Stimulated activated CD8-positive, alpha-beta memory T cell treated with anti-CD3 and anti-CD28 coated beads, Interleukin-12 subunit alpha, Interleukin-12 subunit beta, amount 100 ng/mL, for 24 hours (primary cell): Measurements from ENCODE around the gene RAPGEF1.
"Not testable (repeated sequence)": the region's sequence is repeated elsewhere in the genome, so short reads cannot be mapped to it uniquely, and the experiment has no call there.

ENCODE experiments used
- DNase-seq: peaks from one replicate; pipeline ENCODE4 v3.0.0-alpha.2; 2020; ENCODE audit errors: extremely low read depth

The RAPGEF1 gene

DNA sequence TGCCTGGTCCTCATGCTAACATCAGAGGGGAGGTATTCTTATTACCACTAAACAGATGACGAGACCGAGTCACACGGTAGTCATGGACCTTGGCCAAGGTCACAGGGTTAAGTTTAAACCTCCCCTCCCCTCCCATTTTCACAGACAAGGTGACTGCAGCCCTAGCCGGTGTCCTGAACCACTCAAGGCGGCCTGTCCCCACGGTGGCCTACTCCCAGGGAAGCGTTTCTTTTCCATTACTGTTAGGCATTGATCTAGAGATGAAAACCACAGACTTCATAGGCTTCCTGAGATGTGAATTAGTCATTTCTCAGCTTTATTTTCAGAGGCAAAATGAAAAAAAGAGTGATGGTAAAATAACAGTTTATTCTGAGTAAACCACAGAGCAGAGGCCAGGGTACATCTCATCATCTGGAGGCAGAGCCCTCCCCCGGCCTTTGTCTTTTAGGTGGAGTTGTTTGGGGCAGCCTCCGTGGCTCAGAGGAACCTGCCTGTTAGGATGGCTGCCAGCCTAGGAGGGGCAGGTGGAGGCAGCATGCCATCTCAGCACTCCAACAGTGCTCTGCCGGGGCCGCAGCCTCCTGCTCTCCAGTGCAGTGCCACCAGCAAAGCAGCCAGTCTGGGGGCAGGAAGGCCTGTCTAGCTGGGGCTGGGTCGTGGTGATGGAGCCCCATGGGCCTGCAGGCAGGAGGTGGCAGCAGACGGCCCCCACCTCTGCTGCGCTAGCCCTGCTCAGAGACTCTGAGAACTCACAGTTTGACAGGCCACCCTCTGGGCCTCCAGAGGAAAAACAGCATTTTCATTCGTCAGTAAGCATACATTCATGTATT, 71.2 kb downstream of the RAPGEF1 start:
- DNase-seq, result peak; percentile 48

DNA sequence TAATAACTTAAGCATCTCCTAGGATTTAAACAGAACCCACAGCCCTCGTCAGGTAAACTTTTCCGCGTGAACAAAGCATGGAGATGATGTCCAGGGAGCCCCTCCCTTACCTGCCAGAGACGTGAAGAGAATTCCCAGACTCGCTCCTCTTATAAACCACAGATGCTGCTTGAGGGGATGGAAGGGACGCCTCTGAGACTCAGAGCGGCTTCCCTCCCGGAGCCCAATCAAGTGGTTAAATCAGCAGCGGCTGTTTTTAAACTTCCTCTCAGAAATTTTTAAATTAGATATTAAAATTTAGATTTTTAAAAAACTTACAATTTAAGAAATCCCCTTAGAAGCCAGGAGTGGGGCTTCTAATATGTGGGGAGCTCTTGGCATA, 71.8 kb downstream of the RAPGEF1 start:
- DNase-seq, result no peak

DNA sequence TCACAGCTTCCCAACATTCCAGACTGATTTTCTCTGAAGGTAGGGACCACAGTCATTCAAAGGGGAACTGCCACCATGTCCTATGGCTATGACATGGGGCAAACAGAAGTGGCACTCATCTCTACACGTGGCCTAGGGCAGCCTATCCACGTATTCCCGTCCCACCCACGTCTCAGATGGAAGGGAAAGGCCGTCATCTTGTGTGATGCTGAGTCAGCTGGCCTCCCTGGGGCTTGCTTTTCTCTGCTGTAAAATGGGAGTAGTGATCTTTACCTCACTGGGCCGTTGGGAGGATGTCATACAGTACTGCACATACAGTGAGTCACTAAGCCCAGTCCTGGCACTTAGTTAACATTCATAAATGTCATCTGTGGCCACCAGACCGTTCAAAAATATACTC, 72.3 kb downstream of the RAPGEF1 start:
- DNase-seq, result no peak

DNA sequence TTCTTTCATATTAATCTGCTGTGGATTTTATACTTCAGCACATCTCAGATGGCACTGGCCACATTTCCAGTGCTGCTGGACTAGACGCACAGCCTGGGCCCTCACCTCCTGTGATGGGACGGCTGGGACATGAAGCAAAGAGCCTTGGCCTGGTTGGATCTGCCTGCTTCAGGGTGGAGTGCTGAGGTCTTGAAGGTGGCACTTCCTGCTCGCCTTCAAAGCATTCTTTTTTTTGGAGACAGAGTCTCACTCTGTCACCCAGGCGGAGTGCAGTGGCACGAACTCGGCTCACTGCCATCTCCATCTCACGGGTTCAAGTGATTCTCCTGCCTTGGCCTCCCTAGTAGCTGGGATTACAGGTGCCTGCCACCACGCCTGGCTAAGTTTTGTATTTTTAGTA, 73.1 kb downstream of the RAPGEF1 start:
- no peak for DNase-seq

DNA sequence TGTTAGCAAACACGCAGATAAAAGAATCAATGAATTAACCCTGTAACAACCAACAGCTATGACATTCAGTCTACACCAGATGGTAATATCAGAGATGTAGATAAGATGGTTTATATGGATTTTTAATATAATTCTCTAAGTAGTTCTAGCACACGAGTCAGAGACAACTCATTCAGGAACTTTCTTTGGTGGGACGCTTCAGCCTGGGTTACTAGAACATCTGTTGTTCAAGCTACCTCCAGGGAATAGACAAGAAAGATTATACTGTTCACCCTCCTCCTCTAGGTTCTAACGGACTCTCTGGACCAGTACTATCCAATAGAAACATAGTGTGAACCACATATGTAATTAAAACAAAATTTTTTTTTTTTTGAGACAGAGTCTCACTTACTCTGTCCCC, 73.8 kb downstream of the RAPGEF1 start:
- no peak for DNase-seq

DNA sequence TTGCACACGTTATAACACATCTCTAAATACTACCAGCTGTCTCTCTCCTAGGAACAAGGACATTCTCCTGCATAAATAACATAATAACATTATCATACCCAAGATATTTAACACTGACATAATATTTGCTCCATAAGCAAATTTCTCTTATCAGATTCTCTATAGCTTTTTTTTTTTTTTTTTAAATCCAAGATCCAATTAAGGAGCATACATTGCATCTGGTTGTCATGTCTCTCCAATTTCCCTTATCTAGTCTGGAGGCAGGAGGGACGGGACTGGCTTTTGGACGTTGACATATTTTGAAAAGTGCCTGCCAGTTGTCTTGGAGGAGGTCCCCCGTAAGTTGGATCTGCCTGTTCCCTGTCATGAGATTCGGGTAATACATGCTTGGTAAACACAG, 76.6 kb downstream of the RAPGEF1 start:
- DNase-seq, result no peak

DNA sequence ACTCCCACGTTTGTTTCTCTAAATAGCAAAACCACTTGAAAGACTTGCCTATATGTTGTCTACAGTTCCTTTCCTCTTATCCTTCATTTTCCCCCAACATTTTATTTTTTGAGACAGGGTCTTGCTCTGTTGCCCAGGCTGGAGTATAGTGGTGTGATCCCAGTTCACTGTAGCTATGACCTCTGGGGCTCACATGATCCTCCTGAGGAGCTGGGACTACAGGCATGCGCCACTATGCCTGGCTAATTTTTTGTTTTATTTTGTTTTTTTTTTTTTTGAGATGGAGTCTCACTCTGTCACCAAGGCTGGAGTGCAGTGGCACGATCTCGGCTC, 77.6 kb downstream of the RAPGEF1 start:
- not testable (repeated sequence) for DNase-seq

DNA sequence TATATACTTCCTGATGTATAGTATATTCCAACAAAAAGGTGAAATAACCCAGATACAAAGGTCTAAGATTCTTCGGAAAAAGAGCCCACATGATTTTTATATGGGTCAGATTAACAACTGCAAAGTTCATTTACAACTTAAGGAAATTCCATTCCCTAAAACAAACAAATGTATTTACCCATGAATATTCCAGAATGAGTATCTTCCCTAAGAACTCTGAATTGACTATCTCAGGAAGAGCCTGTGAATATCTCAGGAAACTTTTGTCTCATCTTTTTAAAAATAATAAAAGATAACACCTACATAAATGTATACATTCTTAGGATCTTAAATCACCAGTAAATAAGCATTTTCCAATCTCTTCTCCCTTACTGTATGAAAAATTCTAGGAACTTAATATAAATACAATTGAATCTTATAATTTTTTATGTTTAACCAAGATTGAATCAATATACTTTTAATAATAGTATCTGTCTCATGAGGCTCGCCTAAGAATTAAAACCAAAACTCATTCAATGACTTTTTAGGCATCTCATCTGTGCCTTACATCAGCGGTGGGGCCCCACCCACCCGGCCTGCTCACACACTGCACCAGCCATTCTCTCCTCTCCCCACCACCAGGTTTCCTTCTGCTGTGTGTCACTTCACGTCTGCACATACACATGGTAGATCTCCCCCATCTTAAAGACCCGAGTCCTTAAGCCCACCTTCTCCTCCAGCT, 78.1 kb downstream of the RAPGEF1 start:
- DNase-seq, result no peak

DNA sequence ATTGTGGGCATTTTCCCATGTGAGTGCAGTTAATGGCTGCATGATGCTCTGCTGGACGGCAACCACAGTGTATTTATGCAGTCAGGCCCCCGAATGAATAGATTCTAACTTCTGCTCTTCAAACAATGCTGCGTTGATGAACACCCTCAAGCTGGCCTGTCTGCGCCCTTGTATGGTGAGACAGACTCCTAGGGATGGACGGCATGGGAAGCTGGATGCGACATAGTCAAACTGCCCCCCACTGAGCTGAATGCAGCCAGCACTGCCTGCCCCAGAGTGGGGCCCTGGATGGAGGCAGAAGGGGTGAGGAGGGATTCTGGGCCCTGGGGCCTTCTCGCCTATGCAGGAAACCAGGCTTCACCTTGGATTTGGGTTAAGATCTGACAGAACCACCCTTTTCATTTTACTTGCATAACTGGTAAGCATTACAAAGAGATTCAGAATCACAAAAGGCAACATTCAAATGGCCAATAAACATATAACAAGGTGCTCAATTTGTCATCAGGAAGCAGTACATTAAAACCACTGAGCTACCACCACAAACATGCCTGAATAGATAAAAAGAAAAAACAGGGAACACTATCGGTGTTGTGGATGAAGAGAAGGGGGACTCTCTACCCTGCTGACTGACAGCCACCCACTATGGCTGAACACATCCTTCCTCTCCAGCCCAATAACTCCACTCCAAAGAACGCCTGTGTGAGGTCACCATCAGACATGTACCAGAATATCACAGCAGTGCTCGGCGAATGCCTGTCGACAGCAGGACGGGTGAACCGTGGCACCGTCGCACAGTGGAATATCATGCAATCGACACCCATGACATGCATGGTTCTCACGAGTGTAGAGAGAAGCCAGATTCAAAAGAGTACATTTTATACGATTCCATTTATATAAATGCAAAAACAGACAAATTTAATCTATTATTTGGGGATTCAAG, 79.1 kb downstream of the RAPGEF1 start:
- DNase-seq, result no peak

DNA sequence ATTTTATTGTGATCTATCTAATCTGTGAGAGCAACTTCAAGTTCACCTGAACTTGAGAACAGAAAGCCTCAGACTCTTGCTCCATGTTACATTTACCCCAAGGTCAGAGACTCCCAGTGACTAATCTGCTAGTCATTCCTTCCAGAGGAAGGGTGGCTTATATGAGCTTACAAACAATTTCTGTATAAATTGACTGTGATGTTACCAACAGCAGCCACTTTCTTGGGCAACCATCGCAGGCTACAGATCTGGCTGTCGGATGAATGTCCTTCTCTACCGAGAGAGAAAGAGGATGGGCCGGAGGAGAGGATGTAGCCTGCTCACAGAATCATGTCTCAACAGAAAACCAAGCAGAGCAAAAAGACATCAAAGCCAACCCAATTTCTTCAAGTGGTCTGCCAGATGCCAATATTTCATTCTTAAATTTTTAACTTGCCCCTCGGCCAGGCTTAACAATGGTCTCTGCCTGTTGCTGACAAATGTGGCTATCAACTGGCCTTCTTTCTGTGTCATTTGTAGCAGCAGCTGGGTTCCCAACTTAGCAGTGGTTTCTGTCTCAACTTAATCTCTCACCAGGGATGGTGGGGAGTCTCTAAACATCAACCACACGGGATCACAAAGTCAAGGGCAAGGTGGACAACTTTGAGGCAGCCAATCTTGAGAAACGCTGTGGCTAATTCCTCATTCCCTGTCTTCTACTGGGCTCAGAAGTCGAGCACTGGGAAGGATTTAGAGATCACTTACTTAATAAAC, 81.3 kb downstream of the RAPGEF1 start:
- DNase-seq, result no peak

DNA sequence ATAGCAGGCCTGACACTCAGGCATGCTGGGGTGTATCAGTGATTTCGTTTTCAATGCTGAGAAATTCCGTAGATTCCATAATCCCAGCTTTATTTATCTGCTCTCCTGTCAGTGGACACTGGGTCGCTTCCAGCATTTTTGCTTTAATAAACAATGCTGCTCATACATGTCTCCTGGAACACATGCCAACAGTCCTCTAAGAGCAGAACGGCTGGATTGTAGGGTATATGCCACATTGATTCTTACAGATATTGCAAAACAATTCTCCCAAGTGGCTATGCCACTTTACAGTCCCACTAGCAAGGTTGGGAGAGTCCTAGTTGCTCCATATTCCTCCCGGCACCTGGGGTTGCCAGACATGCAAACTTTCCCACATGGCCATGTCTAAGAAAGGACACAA, 81.9 kb downstream of the RAPGEF1 start:
- DNase-seq, result no peak

DNA sequence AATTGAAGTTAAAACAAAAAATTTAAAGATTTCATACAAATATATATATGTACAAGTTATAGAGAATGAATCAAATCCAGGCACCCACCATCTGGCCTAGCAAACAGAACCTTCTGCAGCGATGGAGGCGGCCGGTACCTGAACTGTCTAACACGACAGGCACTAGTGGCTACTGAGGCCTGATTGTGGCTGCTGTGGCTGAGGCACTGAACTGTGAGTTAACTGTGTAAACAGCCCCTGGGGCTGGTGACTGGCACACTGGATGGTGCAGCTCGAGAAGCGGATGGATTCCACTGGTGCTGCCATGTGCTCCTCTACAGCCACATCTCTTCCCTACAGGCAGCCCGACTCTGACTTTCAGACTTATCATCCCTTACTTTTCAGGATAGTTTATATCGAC, 82.4 kb downstream of the RAPGEF1 start:
- DNase-seq, result no peak

DNA sequence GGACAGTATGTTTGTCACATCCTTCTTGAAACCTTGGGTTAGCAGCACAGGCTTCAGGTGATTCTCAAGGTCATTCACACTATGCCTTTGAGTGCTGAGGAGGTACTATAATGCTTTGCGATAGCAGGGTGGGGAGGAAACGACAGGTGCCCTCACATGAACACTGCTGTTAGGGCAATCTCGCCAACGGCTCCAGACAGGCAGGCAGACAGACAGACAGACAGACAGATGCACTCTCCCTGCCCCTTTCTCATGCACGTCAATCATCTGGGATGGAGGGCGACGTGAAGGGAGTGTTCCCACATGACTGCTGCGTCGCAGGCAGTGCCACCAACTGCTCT, 82.9 kb downstream of the RAPGEF1 start:
- DNase-seq, result no peak

DNA sequence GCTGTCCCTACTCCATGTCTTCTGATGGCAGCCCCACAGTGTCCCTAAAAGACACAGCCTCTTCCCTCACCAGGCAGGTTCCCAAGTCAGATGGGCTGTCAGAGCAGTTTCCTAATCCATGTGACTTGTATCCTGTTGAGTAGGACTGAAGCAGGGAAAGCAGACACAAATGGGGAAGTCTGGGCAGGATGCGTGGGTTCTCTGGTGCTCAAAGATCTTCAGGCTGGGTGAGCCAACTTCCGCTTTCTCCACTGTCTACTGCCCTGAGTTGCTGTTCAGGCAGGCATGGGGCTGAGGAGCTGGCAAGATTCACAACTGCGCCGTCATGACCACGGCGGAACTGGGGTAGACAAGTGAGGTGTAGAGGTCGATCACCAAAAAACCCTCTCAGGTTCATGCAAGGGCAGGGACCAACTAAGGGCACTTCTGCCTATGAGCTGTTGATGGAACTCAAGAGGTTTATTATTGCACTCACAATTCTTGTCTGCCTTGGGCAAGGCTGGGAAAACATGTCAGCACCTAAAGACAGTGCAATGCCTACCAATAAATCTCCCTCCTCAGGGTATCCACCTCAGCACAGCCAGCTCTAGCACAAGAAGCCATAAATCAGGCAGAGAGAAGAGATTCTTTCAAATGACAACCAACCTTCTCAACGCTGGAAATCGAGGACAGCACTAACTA, 83.4 kb downstream of the RAPGEF1 start:
- DNase-seq, result no peak

DNA sequence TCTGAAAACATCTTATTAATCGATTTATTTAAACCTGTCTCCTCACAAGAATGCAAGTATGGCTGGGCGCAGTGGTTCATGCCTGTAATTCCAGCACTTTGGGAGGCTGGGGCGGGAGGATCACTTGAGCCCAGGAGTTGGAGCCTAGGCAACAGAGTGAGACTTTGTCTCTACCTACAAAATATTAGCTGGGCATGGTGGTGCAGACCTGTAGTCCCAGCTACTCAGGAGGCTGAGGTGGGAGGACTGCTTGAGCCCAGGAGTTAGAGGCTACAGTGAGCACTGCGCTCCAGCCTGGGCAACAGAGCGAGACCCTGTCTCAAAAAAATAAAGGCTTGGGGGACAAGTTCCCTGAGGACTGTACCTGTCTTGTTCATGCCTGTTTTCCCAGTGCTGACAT, 85.5 kb downstream of the RAPGEF1 start:
- DNase-seq, result not testable (repeated sequence)

DNA sequence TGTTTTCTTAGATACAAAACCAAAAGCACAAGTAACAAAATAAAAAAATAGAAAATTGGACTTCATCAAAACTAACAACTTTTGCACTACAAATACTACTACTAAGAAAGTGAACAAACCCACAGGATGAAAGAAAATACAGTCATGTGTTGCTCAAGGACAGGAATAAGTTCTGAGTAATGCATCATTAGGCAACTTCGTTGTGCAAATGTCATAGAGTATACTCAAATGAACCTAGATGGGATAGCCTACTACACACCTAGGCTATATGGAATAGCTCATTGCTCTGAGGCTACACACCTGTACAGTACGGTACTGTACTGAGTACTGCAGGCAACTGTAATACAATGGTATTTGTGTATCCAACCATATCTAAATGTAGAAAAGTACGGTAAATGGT, 88.3 kb downstream of the RAPGEF1 start:
- no peak for DNase-seq

DNA sequence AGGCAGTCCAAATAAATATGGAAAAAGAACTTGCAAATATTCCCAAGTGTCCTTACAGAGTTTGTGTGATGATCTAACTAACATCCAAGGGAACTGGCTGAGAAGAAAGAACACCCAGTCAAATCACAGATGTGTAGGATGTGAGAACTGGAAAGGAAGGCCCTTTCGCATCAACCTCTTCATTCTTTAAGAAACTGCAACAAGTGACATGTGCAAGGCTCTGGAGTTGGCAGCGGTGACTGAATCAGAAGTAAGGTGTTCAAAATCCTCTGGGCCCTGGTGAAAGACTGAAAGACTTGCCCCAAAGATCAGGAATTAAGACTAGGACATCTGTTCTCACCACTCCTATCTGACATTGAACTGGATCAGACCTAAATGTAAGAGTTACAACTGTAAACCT, 88.7 kb downstream of the RAPGEF1 start:
- no peak for DNase-seq

DNA sequence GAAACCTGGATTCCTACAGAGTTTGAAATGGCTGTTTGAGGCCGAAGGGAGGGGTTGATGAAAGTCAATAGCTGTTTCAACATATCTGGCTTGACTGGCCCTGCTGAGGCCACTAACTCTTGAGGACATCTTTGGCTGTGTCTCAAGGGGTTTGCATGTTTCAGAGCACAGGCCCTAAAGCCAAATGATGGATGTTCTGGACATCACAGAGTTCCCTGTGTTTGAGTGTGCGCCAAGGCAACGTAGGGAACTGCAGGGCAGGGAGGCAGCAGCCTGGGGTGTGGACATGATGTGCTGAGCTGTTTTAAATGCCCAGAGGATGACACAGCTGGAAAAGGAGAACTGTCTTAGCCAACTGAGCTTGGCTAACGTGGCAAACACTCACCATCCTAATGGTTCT, 89.6 kb downstream of the RAPGEF1 start:
- no peak for DNase-seq

DNA sequence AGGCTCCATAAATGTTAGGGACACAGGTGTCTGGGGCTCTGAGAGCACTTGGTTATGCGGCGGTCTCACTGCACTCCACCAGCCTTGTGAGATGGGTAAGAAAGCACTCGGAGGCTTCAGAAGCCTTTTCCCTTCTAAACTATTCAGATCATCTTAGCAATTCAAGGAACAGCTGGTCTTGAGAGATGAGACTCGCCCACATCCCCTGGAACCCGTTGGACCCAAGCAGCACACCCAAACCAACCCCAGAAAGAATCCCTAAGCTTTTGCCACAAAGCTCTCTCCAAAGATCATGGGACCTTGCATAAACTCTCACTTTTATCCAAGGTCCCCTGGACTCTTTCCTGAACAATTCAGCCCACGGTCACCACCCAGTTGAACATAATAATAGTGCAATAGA, 90.2 kb downstream of the RAPGEF1 start:
- no peak for DNase-seq

DNA sequence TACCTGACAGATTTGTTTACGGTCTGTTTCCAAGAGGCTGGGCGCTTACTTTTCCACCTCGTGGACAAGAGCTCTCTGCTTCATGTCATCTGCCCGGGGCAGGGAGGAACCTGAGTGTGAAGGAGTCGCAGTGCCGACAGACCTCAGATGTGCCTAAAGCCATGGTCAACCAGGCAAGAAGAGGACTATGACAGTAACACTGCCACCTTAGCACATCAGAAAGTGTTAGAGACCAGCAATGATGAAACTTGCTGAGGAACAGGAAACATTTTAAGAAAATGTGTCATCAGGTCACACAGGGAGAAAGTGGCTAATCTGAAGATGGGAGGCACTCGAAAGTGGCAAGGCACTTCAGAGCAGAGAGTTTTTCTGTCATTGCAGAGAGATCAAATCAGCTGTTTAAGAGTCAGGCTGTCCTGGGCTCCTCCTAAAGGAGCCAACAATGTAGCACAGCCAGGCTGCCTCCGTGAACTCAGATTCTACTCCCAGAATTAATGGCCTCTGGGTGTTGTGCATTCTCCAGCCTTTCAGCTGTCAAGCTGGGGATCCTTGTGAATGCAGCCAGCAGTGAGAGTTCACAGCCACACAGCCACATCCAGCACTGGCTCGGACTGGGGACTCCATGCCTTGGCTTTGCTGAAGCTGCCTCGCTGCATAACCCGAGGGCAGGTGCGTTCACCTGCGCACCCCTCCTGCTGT, 94.6 kb downstream of the RAPGEF1 start:
- no peak for DNase-seq
